Mesenchymal stem cell (in vitro differentiated cells and primary cell): ENCODE measurements around the gene BIRC5.

Source experiments
- DNase-seq: peaks from one replicate; pipeline ENCODE4 v3.0.0-alpha.2; 2013
- H2AFZ ChIP-seq: one replicate; pipeline ENCODE4 v1.6.1; 2013; ENCODE audit warnings: low read depth, mild to moderate bottlenecking, control low read depth, inconsistent platforms, low read length, moderate library complexity
- H2AK5ac ChIP-seq: 2 replicates; pipeline ENCODE4 v1.6.1; 2013; ENCODE audit warnings: low read length, moderate library complexity, mild to moderate bottlenecking, inconsistent platforms; ENCODE audit not compliant: severe bottlenecking
- H2BK120ac ChIP-seq: one replicate; pipeline ENCODE4 v1.6.1; 2013; ENCODE audit warnings: low read depth, mild to moderate bottlenecking, inconsistent platforms, low read length, moderate library complexity
- H2BK12ac ChIP-seq, 2 experiments: one replicate each; pipeline ENCODE4 v1.6.1; 2013; ENCODE audit warnings: inconsistent platforms in 2 of 2, low read length in 2 of 2, mild to moderate bottlenecking in 2 of 2, moderate library complexity in 2 of 2, control low read depth in 1 of 2
- H2BK15ac ChIP-seq: one replicate; pipeline ENCODE4 v1.6.1; 2013; ENCODE audit warnings: mild to moderate bottlenecking, low read depth, inconsistent platforms; ENCODE audit not compliant: poor library complexity, severe bottlenecking
- H2BK5ac ChIP-seq: 2 replicates; pipeline ENCODE4 v1.6.1; 2013; ENCODE audit warnings: low read depth, mild to moderate bottlenecking, low read length, control low read depth, inconsistent platforms; ENCODE audit not compliant: poor library complexity, severe bottlenecking
- H3K14ac ChIP-seq, 2 experiments: one replicate each; pipeline ENCODE4 v1.6.1; 2013; ENCODE audit warnings: inconsistent platforms in 2 of 2, low read length in 2 of 2, control low read depth in 1 of 2, mild to moderate bottlenecking in 1 of 2, moderate library complexity in 1 of 2
- H3K18ac ChIP-seq, 2 experiments: one replicate each; pipeline ENCODE4 v1.6.1; 2013; ENCODE audit warnings: inconsistent platforms in 2 of 2, low read length in 2 of 2, control low read depth in 1 of 2, low read depth in 1 of 2, mild to moderate bottlenecking in 1 of 2
- H3K23ac ChIP-seq, 2 experiments: one replicate each; pipeline ENCODE4 v1.6.1; 2013; ENCODE audit warnings: inconsistent platforms in 2 of 2, low read length in 2 of 2, mild to moderate bottlenecking in 2 of 2, moderate library complexity in 2 of 2, control low read depth in 1 of 2
- H3K27ac ChIP-seq: 2 replicates; pipeline ENCODE4 v1.5.1; 2013; ENCODE audit warnings: mild to moderate bottlenecking, moderate library complexity, low read length, control low read depth, inconsistent platforms; ENCODE audit not compliant: poor library complexity, severe bottlenecking
- H3K27me3 ChIP-seq, 2 experiments: 2 replicates each; pipeline versions ENCODE4 v1.6.1 to v1.7.0; 2013; ENCODE audit warnings: low read length in 2 of 2, mild to moderate bottlenecking in 2 of 2, moderate library complexity in 2 of 2, control low read depth in 1 of 2, inconsistent platforms in 1 of 2; ENCODE audit not compliant: control insufficient read depth in 1 of 2, insufficient read depth in 1 of 2
- H3K36me3 ChIP-seq, 2 experiments: 2 replicates each; pipeline versions ENCODE4 v1.6.1 to v1.7.0; 2013; ENCODE audit warnings: low read length in 2 of 2, control low read depth in 1 of 2, inconsistent platforms in 1 of 2, low read depth in 1 of 2, mild to moderate bottlenecking in 1 of 2; ENCODE audit not compliant: insufficient read depth in 2 of 2, control insufficient read depth in 1 of 2
- H3K4ac ChIP-seq, 2 experiments: one replicate each; pipeline ENCODE4 v1.6.1; 2013; ENCODE audit warnings: inconsistent platforms in 2 of 2, low read length in 2 of 2, mild to moderate bottlenecking in 2 of 2, moderate library complexity in 2 of 2, control low read depth in 1 of 2, low read depth in 1 of 2
- H3K4me1 ChIP-seq: 2 replicates; pipeline ENCODE4 v1.6.1; 2013; ENCODE audit warnings: low read depth, low read length, control low read depth; ENCODE audit not compliant: control insufficient read depth, insufficient read depth
- H3K4me2 ChIP-seq: 2 replicates; pipeline ENCODE4 v1.6.1; 2013; ENCODE audit warnings: low read length, mild to moderate bottlenecking, inconsistent platforms; ENCODE audit not compliant: poor library complexity, severe bottlenecking
- H3K4me3 ChIP-seq, 2 experiments: 2 replicates each; pipeline versions ENCODE4 v1.5.1 to v1.7.0; 2013; ENCODE audit warnings: low read length in 2 of 2, mild to moderate bottlenecking in 2 of 2, control low read depth in 1 of 2, low read depth in 1 of 2; ENCODE audit not compliant: insufficient read depth in 1 of 2
- H3K79me1 ChIP-seq: replicated peaks from 2 replicates; pipeline ENCODE4 v1.6.1; 2013; ENCODE audit warnings: mild to moderate bottlenecking, control low read depth, low read length, inconsistent platforms; ENCODE audit not compliant: poor library complexity, severe bottlenecking
- H3K9ac ChIP-seq: 2 replicates; pipeline ENCODE4 v1.7.0; 2013; ENCODE audit warnings: mild to moderate bottlenecking, low read length, moderate library complexity
- H3K9me3 ChIP-seq: 2 replicates; pipeline ENCODE4 v1.7.0; 2013; ENCODE audit warnings: mild to moderate bottlenecking, low read length; ENCODE audit not compliant: control insufficient read depth
- H4K8ac ChIP-seq: one replicate; pipeline ENCODE4 v1.6.1; 2013; ENCODE audit warnings: inconsistent platforms, mild to moderate bottlenecking, low read length, moderate library complexity
- H4K91ac ChIP-seq: one replicate; pipeline ENCODE4 v1.6.1; 2013; ENCODE audit warnings: mild to moderate bottlenecking, low read length, inconsistent platforms
- WGBS: methylation state at CpG from one replicate; pipeline ENCODE4 v1.1.7; 2013; ENCODE audit warnings: mixed read lengths; 5-methylcytosine and 5-hydroxymethylcytosine counted together

Gene BIRC5

GRCh38 chr17:78179372-78179771 lies 34.7 kb upstream of the BIRC5 start:
- H3K4me1 ChIP-seq: peaks cover 25% of the 10 kb centered on the region
- H3K9ac ChIP-seq: no peak overlapping the region
- H3K36me3 ChIP-seq: peaks cover 0 to 17% of the 10 kb centered on the region in 2 experiments
- no peak overlapping the region for H2AFZ ChIP-seq
- H3K79me1 ChIP-seq: peaks cover 8% of the 10 kb centered on the region
- no peak overlapping the region for H2BK120ac ChIP-seq
- H4K8ac ChIP-seq: peak overlapping the region; percentile 12
- H3K4me3 ChIP-seq: no peak overlapping the region
- H2AK5ac ChIP-seq: no peak overlapping the region
- no peak overlapping the region for H2BK12ac ChIP-seq
- no peak overlapping the region for H3K23ac ChIP-seq
- H3K27ac ChIP-seq: no peak overlapping the region
- no peak overlapping the region for H2BK5ac ChIP-seq
- peak overlapping the region; percentile 67 for H4K91ac ChIP-seq
- DNase-seq: peak; percentile 86
- H3K18ac ChIP-seq: peak overlapping the region in 1 of 2 experiments; percentile 61
- H3K27me3 ChIP-seq: no peaks in the 10 kb centered on the region
- H2BK15ac ChIP-seq: no peak overlapping the region
- H3K4me2 ChIP-seq: no peak overlapping the region
- H3K4ac ChIP-seq: peak overlapping the region in 1 of 2 experiments; percentile 12
- no peaks in the 10 kb centered on the region for H3K9me3 ChIP-seq
- H3K14ac ChIP-seq: no peak overlapping the region
- WGBS: 81% methylated on average over 17 of the region's 17 CpGs

- H3K9ac ChIP-seq: no peak overlapping the region
- H4K8ac ChIP-seq: no peak overlapping the region
- no peaks in the 10 kb centered on the region for H3K9me3 ChIP-seq
- peak overlapping the region in 1 of 2 experiments; percentile 79 for H2BK12ac ChIP-seq
- no peak overlapping the region for H3K27ac ChIP-seq
- H3K36me3 ChIP-seq: peaks cover 0 to 10% of the 10 kb centered on the region in 2 experiments
- no peak overlapping the region for H3K18ac ChIP-seq
- no peaks in the 10 kb centered on the region for H3K27me3 ChIP-seq
- peaks cover 30% of the 10 kb centered on the region for H3K4me1 ChIP-seq
- no peak overlapping the region for H2AK5ac ChIP-seq
- H2AFZ ChIP-seq: no peak overlapping the region
- H4K91ac ChIP-seq: no peak overlapping the region
- no peak overlapping the region for H2BK120ac ChIP-seq
- H2BK5ac ChIP-seq: no peak overlapping the region
- DNase-seq: peak; percentile 56
- H2BK15ac ChIP-seq: no peak overlapping the region
- 86% methylated on average over 13 of the region's 14 CpGs for WGBS
- H3K4me3 ChIP-seq: no peak overlapping the region
- H3K4ac ChIP-seq: no peak overlapping the region
- no peak overlapping the region for H3K4me2 ChIP-seq
- H3K79me1 ChIP-seq: peaks cover 8% of the 10 kb centered on the region
- H3K14ac ChIP-seq: no peak overlapping the region
- no peak overlapping the region for H3K23ac ChIP-seq
These were observed 34.0 kb upstream of the BIRC5 start for GRCh38 chr17:78180083-78180482.

- H3K27ac ChIP-seq: no peak overlapping the region
- 97% methylated on average over 1 of the region's 2 CpGs for WGBS
- H3K23ac ChIP-seq: no peak overlapping the region
- no peak overlapping the region for H3K4me2 ChIP-seq
- no peak overlapping the region for H2BK120ac ChIP-seq
- H2BK12ac ChIP-seq: no peak overlapping the region
- H3K4me1 ChIP-seq: peaks cover 34% of the 10 kb centered on the region
- no peak overlapping the region for H4K91ac ChIP-seq
- no peak overlapping the region for H2BK5ac ChIP-seq
- H2AK5ac ChIP-seq: no peak overlapping the region
- no peak overlapping the region for H3K4me3 ChIP-seq
- H3K27me3 ChIP-seq: no peaks in the 10 kb centered on the region
- H3K14ac ChIP-seq: no peak overlapping the region
- no peak overlapping the region for H2BK15ac ChIP-seq
- no peak overlapping the region for H3K4ac ChIP-seq
- peaks cover 10% of the 10 kb centered on the region for H3K79me1 ChIP-seq
- H3K9ac ChIP-seq: no peak overlapping the region
- no peak overlapping the region for H3K18ac ChIP-seq
- peaks cover 0 to 6% of the 10 kb centered on the region in 2 experiments for H3K36me3 ChIP-seq
- no peaks in the 10 kb centered on the region for H3K9me3 ChIP-seq
- H2AFZ ChIP-seq: no peak overlapping the region
- H4K8ac ChIP-seq: no peak overlapping the region
- DNase-seq: peak; percentile 9
These were observed 33.5 kb upstream of the BIRC5 start for GRCh38 chr17:78180508-78180907.

GRCh38 chr17:78182504-78182903 lies 31.5 kb upstream of the BIRC5 start:
- Histone ChIP-seq H2BK5ac (no peak overlapping the region), H2BK120ac (no peak overlapping the region), H3K4ac (no peak overlapping the region), H3K79me1 (peaks cover 15% of the 10 kb centered on the region), H3K4me1 (peaks cover 43% of the 10 kb centered on the region), H3K27ac (no peak overlapping the region), H3K9me3 (no peaks in the 10 kb centered on the region), H3K9ac (no peak overlapping the region), H3K36me3 (no peaks in the 10 kb centered on the region), H4K8ac (no peak overlapping the region), H3K27me3 (no peaks in the 10 kb centered on the region), H2BK12ac (no peak overlapping the region), H2BK15ac (no peak overlapping the region), H3K18ac (no peak overlapping the region), H3K23ac (no peak overlapping the region), H3K4me3 (no peak overlapping the region), H3K14ac (no peak overlapping the region), H3K4me2 (no peak overlapping the region), H2AK5ac (peak overlapping the region; percentile 5), H4K91ac (no peak overlapping the region), H2AFZ (no peak overlapping the region)
- DNase-seq: no peak
- 94% methylated on average over 13 of the region's 13 CpGs for WGBS
